NCI-H2171 treated with DMSO at 0.1 percent for 48 hours (cell line): Measurements from ENCODE around the gene AKIRIN2.
"Not testable (repeated sequence)": the region's sequence is repeated elsewhere in the genome, so short reads cannot be mapped to it uniquely, and the experiment has no call there.

Experiments
- DNase-seq: peaks from one replicate; lab custom pipeline; 2025; lab: John Stamatoyannopoulos, UW

AKIRIN2 gene

DNA sequence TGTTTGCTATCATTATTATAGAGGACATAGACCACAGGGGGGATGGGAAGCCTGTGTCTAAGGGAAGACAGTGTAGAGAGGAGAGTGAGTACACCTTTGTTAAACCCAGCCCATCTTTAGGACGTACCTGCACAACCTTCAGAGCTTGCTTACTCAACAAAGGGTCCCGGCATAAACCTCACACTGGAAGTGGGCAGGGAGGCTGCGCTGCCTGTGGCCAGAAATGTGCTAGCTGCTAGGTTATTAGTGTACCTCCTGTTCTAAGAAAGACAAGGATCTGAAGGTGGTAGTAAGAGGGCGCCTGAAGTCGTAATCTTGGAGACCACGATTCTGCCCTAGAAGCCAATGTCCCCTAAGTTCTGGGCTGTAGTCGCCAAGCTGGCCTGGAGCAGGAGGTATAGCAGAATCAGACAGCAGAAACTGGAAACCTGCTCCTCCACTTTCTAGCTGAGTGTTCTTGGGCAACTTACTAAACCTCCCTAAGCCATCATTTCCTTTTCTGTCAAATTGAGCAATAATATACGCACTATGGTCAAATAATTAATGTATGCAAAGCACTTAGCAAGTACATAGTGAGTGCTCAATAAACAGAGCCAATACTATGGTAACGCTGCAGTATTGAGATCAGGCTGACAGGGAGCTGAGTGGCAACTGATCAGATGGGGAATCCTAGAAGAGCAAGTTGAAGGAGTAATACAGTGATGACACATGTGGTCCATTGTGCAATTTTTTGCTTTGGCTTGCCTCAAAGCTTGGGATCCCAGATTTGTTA, 16.8 kb upstream of the AKIRIN2 start:
- DNase-seq = no peak

DNA sequence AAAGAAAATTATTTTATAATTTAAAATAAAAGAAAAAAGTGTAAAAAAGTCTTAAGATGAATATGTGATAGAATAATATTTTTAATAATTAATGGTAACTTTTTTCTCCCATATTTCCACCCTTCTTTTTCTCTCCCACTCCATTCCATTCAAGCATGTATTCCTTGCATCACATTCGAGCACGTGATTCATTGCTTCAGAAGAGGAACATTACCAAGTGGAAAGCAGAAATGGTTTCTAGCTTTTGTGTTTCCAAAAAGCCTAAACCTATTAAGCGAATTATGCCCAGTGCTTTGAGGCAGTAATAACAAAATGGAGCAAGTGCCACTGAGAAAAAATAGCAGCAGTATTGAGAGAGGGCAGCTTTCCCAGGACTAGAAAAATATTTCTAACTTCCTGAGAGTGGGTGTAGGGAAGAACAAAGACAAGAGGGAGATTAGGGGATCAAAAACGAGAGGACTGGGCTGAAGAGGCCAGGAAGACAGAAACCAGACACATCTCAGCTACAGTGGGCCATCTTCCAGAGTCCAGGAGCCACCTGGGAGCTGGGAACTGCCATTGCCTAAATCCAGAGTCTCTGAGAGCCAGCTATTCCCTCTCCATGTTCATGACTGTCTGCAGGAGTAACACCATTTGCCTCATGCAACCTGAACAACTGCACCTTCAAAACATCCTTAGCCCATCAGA, 15.0 kb upstream of the AKIRIN2 start:
- DNase-seq = no peak

- no peak for DNase-seq
Measured at GRCh38 chr6:87714093-87714842, 12.2 kb upstream of the AKIRIN2 start.

DNA sequence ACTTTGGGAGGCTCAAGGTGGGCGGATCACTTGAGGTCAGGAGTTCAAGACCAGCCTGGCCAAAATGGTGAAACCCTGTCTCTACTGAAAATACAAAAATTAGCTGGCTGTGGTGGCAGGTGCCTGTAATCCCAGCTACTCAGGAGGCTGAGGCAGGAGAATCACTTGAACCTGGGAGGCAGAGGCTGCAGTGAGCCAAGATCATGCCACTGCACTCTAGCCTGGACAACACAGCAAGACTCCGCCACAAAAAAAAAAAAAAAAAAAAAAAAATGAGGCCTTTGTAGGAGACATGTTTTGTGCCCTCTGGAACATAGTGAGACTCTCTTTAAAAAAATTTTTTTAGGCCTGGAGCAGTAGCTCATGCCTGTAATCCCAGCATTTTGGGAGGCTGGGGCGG, 10.7 kb upstream of the AKIRIN2 start:
- DNase-seq = not testable (repeated sequence)

DNA sequence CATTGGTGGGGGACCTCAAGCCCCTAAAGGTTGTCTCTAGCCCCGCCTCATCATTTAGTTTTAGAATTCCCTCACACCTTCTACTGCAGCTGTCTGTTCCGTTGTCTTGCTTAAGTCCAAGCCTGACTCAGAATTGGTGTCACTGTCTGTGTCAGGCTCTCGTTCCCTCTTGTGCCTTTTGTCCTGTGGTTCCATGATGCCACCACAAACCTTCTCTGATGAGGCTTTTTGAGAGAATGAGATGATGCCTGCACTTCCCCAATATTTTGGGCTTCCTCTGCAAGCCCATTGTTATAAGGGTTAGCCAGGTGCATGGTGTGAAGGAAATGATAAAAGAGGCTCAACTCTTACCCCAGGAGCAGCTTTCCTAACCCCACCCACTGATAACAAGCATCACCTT, 8.1 kb upstream of the AKIRIN2 start:
- no peak for DNase-seq

DNA sequence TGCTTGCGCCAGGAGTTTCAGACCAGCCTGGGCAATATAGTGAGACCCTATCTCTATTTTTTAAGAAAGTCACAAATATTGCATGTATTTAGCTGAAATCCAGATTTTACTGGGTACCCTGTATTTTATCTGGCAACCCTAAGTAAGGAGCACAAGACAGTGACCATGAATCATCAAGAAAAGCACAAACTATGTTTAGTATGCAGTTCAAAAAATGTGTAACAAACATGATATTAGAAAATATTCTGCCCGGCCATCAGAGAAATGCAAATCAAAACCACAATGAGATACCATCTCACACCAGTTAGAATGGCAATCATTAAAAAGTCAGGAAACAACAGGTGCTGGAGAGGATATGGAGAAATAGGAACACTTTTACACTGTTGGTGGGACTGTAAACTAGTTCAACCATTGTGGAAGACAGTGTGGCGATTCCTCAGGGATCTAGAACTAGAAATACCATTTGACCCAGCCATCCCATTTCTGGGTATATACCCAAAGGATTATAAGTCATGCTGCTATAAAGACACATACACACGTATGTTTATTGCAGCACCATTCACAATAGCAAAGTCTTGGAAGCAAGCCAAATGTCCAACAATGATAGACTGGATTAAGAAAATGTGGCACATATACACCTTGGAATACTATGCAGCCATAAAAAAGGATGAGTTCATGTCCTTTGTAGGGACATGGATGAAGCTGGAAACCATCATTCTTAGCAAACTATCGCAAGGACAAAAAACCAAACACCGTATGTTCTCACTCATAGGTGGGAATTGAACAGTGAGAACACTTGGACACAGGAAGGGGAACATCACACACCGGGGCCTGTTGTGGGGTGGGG, 6.8 kb upstream of the AKIRIN2 start:
- not testable (repeated sequence) for DNase-seq

DNA sequence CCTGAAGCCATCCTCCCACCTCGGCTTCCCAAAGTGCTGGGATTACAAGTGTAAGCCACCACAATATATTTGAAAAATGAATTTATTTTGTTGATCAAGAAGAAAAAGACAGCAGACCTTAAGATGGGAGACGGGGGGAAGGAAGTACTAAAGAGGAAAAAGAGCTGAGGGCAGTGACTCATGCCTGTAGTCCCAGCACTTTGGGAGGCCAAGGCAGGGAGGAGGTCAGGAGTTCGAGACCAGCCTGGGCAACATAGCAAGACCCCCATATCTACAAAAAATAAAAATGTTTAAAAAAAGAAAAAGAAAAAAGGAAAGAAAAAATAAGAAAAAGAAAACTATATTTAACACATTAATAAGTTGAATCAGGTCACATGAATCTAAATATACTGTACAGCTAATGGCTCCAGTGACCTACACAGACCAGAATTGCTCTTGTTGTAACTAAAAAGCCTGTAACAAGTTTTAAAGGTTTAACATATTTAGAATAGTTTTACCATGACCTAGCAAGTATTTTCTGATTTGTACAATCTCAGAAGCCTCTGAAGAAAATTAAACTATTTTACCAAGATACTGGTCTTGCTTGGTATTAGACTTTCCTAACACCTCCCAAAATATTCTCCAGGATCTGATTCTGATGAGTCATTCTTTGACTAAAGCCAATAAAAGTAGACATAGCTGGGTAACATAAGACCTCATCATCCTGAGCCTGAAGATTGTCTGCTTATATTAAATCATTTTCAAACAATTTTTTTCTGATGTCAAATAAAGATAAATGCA, 4.3 kb upstream of the AKIRIN2 start:
- no peak for DNase-seq

- DNase-seq = no peak
Measured at GRCh38 chr6:87705070-87705691, 3.1 kb upstream of the AKIRIN2 start.

DNA sequence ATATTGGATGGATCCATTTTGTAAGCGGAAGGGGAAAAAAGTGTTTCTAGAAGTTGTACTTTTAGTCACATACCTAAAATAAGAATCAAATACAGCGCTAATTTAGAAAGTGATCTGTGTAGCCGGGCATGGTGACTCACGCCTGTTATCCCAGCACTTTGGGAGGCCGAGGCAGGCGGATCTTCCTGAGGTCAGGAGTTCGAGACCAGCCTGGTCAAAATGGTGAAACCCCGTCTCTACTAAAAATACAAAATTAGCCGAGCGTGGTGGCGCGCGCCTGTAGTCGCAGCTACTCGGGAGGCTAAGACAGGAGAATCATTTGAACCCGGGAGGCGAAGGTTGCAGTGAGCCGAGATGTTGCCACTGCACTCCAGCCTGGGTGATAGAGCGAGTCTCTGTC, 1.0 kb upstream of the AKIRIN2 start:
- not testable (repeated sequence) for DNase-seq

DNA sequence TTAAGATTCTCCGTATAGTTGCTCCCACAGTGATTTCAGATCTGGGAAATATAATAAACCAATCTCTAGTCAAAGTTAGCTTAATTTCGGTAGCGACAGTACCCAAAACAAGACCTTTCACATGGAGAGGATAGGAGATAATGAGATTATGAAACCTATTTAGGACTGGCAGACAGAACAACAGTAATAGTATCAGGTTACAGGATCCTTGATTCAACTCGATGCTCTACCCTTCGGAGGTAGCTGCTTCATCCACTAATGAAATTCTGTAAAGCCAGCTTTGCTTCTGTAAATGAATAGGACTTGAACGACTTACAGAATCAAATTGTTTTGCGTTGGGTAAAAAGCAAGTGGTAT, 534 bp upstream of the AKIRIN2 start:
- DNase-seq = peak; percentile 96

- DNase-seq = no peak
Measured at GRCh38 chr6:87701344-87701675, 723 bp downstream of the AKIRIN2 start.

DNA sequence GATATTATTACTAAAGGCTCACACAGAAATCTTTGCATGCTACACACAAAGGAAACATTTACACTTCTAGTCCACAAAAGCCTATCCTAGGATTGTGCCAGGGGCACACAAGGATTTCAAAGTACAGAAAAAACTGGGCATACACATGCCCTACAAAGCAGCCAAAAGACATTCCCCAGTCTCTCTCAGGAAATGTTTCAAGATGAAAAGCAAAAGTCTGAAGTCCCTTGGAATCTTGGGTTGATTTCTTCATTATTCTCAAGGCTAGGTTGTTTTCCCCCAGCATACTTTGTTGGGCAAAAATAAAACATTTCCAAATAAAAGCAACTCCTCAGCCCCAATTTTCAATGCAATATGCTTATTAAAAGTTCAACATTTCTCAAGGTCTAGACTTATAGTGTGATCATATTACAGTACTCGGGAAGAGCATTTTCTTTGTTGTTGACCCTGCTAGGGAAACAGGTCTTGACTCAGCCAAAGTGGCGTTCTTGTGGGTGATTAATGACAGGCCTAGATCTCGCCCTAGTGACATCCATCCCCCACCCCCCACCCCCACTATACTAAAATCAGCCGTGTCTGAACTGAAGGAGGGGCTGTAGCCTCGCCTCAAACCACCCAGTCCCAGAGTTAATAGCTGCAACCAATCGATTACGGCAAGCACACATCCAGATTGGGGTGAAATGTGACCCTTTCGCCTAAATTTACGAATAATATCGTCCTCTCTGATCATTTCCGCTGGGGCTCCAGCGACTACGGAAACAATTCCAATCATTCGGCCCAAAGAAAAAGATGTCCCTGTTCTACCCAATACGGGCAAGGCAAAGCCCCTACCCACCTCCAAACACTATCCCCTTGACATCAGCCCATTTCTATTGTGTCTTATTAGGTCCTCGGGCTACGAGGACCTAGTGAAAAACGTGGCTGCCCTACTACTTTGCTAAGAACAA, 1.4 kb downstream of the AKIRIN2 start:
- DNase-seq = peak; percentile 75

DNA sequence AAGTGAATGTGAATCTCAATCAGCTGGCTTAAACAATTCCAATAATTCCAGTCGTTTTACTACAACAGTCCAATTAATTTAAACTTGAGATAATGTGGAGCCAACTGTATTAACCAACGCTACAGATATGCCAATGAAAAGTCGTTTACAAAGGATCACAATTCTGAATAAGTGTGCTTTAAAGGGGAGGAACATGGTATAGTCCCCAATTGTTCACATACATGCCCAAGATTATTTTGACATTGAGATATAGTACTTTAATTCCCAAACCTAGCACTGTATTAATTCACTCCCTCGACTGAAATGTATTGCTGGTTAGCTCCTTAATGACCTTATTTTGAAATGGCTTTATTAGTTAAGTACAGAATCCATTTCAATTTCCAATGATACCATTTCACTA, 2.5 kb downstream of the AKIRIN2 start:
- DNase-seq = no peak

- DNase-seq = no peak
Measured at GRCh38 chr6:87698547-87699006, 3.5 kb downstream of the AKIRIN2 start.

DNA sequence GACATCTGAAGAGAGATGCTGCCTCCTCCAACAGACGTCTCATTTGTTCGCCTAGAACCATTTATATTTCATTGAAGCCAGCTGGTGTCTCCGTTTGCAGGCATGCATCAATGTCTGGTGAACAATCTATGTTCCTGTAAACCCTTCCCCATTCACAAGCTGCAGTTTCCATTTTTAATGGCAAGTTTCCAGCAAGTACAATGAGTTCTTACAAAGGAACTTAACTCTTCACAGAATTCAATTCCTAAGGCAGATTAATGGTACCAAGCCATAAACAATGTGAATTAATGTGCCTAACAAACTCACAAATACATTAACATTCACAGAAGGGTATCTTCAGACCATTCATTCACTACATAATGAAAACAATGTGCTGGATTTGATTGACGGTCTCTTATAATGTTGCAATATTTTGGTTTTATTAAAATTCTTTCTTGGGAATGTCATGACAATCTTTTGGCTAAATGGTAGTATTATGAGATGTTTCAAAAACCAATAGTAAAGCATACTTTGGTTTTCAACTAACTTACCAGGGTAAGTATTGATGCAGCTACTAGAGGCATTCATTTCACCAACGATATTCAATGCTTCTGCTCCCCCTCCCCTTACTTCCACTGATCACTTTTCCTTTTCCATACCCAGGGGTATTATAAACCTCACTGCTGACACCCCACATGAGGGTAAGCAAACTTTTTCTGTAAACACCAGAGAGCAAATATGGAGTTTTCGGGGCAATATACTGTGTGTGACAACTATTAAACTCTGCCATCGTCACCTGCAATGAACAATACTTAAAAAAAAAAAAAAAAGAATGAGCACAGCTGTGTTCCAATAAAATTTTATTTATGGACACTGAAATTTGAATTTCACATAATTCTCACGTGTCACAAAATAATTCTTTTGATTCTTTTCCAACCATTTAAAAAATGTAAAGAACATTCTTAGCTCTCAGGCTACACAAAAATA, 4.2 kb downstream of the AKIRIN2 start:
- DNase-seq = peak; percentile 69

DNA sequence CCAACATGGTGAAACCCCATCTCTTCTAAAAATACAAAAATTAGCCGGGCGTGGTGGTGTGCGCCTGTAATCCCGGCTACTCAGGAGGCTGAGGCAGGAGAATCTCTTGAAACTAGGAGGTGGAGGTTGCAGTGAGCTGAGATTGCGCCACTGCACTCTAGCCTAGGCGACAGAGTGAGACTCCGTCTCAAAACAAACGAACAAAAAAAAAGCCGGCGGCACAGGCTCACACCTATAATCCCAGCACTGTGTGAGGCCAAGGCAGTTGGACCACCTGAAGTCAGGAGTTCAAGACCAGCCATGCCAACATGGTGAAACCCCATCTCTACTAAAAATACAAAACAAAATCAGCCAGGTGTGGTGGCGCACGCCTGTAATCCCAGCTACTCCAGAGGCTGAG, 5.2 kb downstream of the AKIRIN2 start:
- DNase-seq = not testable (repeated sequence)

GRCh38 chr6:87692086-87692485, 9.9 kb downstream of the AKIRIN2 start:
- DNase-seq = no peak

GRCh38 chr6:87690441-87690840, 11.6 kb downstream of the AKIRIN2 start:
- no peak for DNase-seq
